CD4-positive, alpha-beta T cell (primary cell): ENCODE results near the gene CTLA4. TPM values are rescaled to one million over a fixed set of nuclear protein-coding genes. Genes with fewer than 3 reads are reported as not detected.

Experiments
- ATAC-seq: fragments of 200-7000 bp; cut with Tn5 transposase; one replicate; pipeline ENCODE4 v1.10.0; 2022; ENCODE audit warnings: mild to moderate bottlenecking; ENCODE audit not compliant: poor library complexity
- CTCF ChIA-PET: fragments of 350-600 bp; sonication (Branson Sonifier 250); formaldehyde crosslinking; loops from one replicate; lab custom pipeline; 2021; ENCODE audit warnings: antibody characterized with exemption, inconsistent platforms; lab: Charles Lee
- POLR2A ChIA-PET: fragments of 350-600 bp; sonication (Branson Sonifier 250); formaldehyde crosslinking; loops from one replicate; lab custom pipeline; 2021; ENCODE audit warnings: antibody characterized with exemption, inconsistent platforms; lab: Charles Lee
- DNase-seq, 14 experiments: peaks; one replicate each; pipeline ENCODE4 v3.0.0-alpha.2; 2013 to 2020; ENCODE audit warnings: mixed read lengths in 2 of 14
- H3K27ac ChIP-seq, 2 donors: one replicate each; pipeline versions ENCODE4 v1.5.1 to v1.7.0; 2013; ENCODE audit warnings: low read length in 2 of 2, low read depth in 1 of 2, mild to moderate bottlenecking in 1 of 2
- H3K27me3 ChIP-seq, 2 experiments: 1 replicate in 1 of 2; 2 replicates in 1 of 2; pipeline versions ENCODE4 v1.6.1 to v1.7.0; 2013; ENCODE audit warnings: low read length in 2 of 2, control low read depth in 1 of 2, mild to moderate bottlenecking in 1 of 2, moderate library complexity in 1 of 2; ENCODE audit not compliant: insufficient read depth in 2 of 2, control insufficient read depth in 1 of 2
- H3K36me3 ChIP-seq: one replicate; pipeline ENCODE4 v1.6.1; 2013; ENCODE audit warnings: low read length, control low read depth; ENCODE audit not compliant: insufficient read depth
- H3K4me1 ChIP-seq: one replicate; pipeline ENCODE4 v1.6.1; 2013; ENCODE audit warnings: low read length, control low read depth; ENCODE audit not compliant: insufficient read depth
- H3K4me3 ChIP-seq: one replicate; pipeline ENCODE4 v1.5.1; 2013; ENCODE audit warnings: mild to moderate bottlenecking, low read length, moderate library complexity
- H3K9me3 ChIP-seq, 2 experiments: 1 replicate in 1 of 2; 2 replicates in 1 of 2; pipeline versions ENCODE4 v1.6.1 to v1.7.0; 2013; ENCODE audit warnings: low read length in 2 of 2, mild to moderate bottlenecking in 2 of 2, control low read depth in 1 of 2, moderate library complexity in 1 of 2; ENCODE audit not compliant: control insufficient read depth in 1 of 2, insufficient read depth in 1 of 2
- H3K27ac Mint-ChIP-seq: one replicate; pipeline ENCODE4 v1.8.0; 2020; ENCODE audit warnings: mixed read lengths
- H3K27me3 Mint-ChIP-seq: one replicate; pipeline ENCODE4 v1.8.0; 2021; ENCODE audit warnings: mixed read lengths
- H3K36me3 Mint-ChIP-seq: one replicate; pipeline ENCODE4 v1.8.0; 2021; ENCODE audit warnings: low read depth, mixed read lengths
- H3K4me1 Mint-ChIP-seq: one replicate; pipeline ENCODE4 v1.8.0; 2021; ENCODE audit warnings: low read depth, mixed read lengths
- H3K4me3 Mint-ChIP-seq: one replicate; pipeline ENCODE4 v1.8.0; 2020; ENCODE audit warnings: mild to moderate bottlenecking, mixed read lengths
- H3K9me3 Mint-ChIP-seq: one replicate; pipeline ENCODE4 v1.8.0; 2020; ENCODE audit warnings: mixed read lengths
- CTCF ChIP-seq: fragments of 200-600 bp; IDR thresholded peaks from one replicate; pipeline ENCODE4 v1.8.0; 2022; ENCODE audit warnings: antibody characterized with exemption, mild to moderate bottlenecking
- intact Hi-C, 2 experiments: fragments of 100-400 bp; cut with DNase I in 1 of 2; cut with micrococcal nuclease in 1 of 2; formaldehyde crosslinking; loops; one replicate each; pipeline versions ENCODE4 v1.15.1 to v1.9.0; 2023 to 2025; cut with DNase I, micrococcal nuclease
- total RNA-seq, 174 experiments: library from RNA in 2 of 174; stranded (reverse) in 2 of 174; gene quantifications; one replicate each; pipeline ENCODE4 v1.2.3 and lab custom pipeline; 2021 to 2026

CTLA4 gene
- total RNA-seq, 2 experiments from 2014 or later, result 49.8 to 52.0 TPM

GRCh38 chr2:203889542-203889941 is 22.0 kb downstream of the CTLA4 start:
- Mint-ChIP-seq H3K27ac (no peak overlapping the region), H3K4me3 (no peak overlapping the region), H3K36me3 (no peaks in the 10 kb centered on the region), H3K27me3 (no peaks in the 10 kb centered on the region), H3K4me1 (no peaks in the 10 kb centered on the region), H3K9me3 (no peaks in the 10 kb centered on the region)
- intact Hi-C loops, result no loop called here
- ChIA-PET CTCF (interaction anchor here (0.7 kb wide), 1 partner anchor 34 kb away, joined by 3 read pairs; no protein-coding TSS in a partner anchor), POLR2A (no interaction called here)
- DNase-seq (no peak), ATAC-seq (no peak)
- Histone ChIP-seq H3K9me3 (no peaks in the 10 kb centered on the region), H3K4me3 (no peak overlapping the region), H3K27me3 (no peaks in the 10 kb centered on the region), H3K4me1 (no peaks in the 10 kb centered on the region), H3K27ac (no peak overlapping the region), H3K36me3 (no peaks in the 10 kb centered on the region)
- no peak for TF ChIP-seq CTCF

- no peak for TF ChIP-seq CTCF
- Mint-ChIP-seq H3K9me3 (no peaks in the 10 kb centered on the region), H3K4me1 (no peaks in the 10 kb centered on the region), H3K36me3 (no peaks in the 10 kb centered on the region), H3K27ac (no peak overlapping the region), H3K27me3 (no peaks in the 10 kb centered on the region), H3K4me3 (no peak overlapping the region)
- no peaks in the 10 kb centered on the region for H3K4me1 ChIP-seq
- CTCF ChIA-PET, result interaction anchor here (0.7 kb wide), 1 partner anchor 34 kb away, joined by 3 read pairs; no protein-coding TSS in a partner anchor
- no peaks in the 10 kb centered on the region for H3K36me3 ChIP-seq
- intact Hi-C loops, result loop anchor here in 1 of 2 experiments (5.0 kb wide), 1 partner anchor 43 kb away; no protein-coding TSS in a partner anchor
- POLR2A ChIA-PET, result no interaction called here
- H3K27ac ChIP-seq, result no peak overlapping the region
- no peaks in the 10 kb centered on the region for H3K27me3 ChIP-seq
- no peaks in the 10 kb centered on the region for H3K9me3 ChIP-seq
- ATAC-seq, result no peak
- no peak for DNase-seq
- H3K4me3 ChIP-seq, result no peak overlapping the region
These were observed 22.4 kb downstream of the CTLA4 start for GRCh38 chr2:203889944-203890343.

- Histone ChIP-seq H3K4me1 (no peaks in the 10 kb centered on the region), H3K4me3 (no peak overlapping the region), H3K27me3 (no peaks in the 10 kb centered on the region), H3K27ac (no peak overlapping the region), H3K9me3 (no peaks in the 10 kb centered on the region), H3K36me3 (no peaks in the 10 kb centered on the region)
- H3K36me3 Mint-ChIP-seq, result no peaks in the 10 kb centered on the region
- H3K4me1 Mint-ChIP-seq, result no peaks in the 10 kb centered on the region
- no peak overlapping the region for H3K27ac Mint-ChIP-seq
- H3K27me3 Mint-ChIP-seq, result no peaks in the 10 kb centered on the region
- H3K4me3 Mint-ChIP-seq, result no peak overlapping the region
- intact Hi-C loops, result loop anchor here in 1 of 2 experiments (5.0 kb wide), 1 partner anchor 43 kb away; no protein-coding TSS in a partner anchor
- TF ChIP-seq CTCF, result no peak
- ATAC-seq (no peak), DNase-seq (no peak)
- H3K9me3 Mint-ChIP-seq, result no peaks in the 10 kb centered on the region
- ChIA-PET CTCF (no interaction called here), POLR2A (no interaction called here)
These were observed 23.2 kb downstream of the CTLA4 start for GRCh38 chr2:203890733-203891132.
